Measurements from ENCODE around the gene TNFRSF9.

DNA sequence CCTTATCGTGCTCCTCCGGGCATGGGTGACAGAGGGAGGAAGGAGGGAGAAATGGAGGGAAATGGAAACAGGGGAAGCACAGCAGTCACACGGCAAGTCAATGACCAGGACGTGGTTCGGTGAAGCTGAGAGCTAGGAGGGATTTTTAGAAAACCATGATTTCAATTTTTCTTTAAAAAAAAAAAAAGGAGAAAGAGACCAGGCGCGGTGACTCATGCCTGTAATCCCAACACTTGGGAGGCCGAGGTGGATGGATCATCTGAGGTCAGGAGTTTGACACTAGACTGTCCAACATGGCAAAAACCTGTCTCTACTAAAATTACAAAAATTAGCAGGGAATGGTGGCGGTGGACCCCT lies 776 bp upstream of the TNFRSF9 start:
- TF ChIP-seq, protein P1, sequence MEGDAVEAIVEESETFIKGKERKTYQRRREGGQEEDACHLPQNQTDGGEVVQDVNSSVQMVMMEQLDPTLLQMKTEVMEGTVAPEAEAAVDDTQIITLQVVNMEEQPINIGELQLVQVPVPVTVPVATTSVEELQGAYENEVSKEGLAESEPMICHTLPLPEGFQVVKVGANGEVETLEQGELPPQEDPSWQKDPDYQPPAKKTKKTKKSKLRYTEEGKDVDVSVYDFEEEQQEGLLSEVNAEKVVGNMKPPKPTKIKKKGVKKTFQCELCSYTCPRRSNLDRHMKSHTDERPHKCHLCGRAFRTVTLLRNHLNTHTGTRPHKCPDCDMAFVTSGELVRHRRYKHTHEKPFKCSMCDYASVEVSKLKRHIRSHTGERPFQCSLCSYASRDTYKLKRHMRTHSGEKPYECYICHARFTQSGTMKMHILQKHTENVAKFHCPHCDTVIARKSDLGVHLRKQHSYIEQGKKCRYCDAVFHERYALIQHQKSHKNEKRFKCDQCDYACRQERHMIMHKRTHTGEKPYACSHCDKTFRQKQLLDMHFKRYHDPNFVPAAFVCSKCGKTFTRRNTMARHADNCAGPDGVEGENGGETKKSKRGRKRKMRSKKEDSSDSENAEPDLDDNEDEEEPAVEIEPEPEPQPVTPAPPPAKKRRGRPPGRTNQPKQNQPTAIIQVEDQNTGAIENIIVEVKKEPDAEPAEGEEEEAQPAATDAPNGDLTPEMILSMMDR (IDR thresholded peaks at IDR 0.05): no peak
- no peak for TF ChIP-seq EP300 (IDR thresholded peaks at IDR 0.05)

Measured in stomach (tissue), 4 donors.